Panc1 (cell line): Measurements from ENCODE around the gene SLX9. TPM values are rescaled to one million over a fixed set of nuclear protein-coding genes. Genes with fewer than 3 reads are reported as not detected.

Experiments
- ATAC-seq: fragments of 200-7000 bp; cut with Tn5 transposase; 2 replicates; pipeline ENCODE4 v1.9.1; 2020; ENCODE audit warnings: mild to moderate bottlenecking, moderate library complexity
- BruUV-seq: library from RNA; stranded (reverse); fragments of 400-500 nt; replicated peaks from 2 replicates; lab custom pipeline; 2021; lab: Mats Ljungman, UMichigan
- CTCF ChIA-PET: fragments of 300-600 bp; sonication (Branson Sonifier 250); formaldehyde crosslinking; loops from one replicate; lab custom pipeline; 2022; ENCODE audit warnings: antibody characterized with exemption; lab: Charles Lee
- POLR2A ChIA-PET: fragments of 300-600 bp; sonication (Branson Sonifier 250); formaldehyde crosslinking; loops from one replicate; lab custom pipeline; 2022; ENCODE audit warnings: antibody characterized with exemption; lab: Charles Lee
- DNase-seq: peaks from one replicate; pipeline ENCODE4 v3.0.0-alpha.2; 2010; ENCODE audit warnings: low read depth, low spot score
- H3K27ac ChIP-seq: 2 replicates; pipeline ENCODE4 v1.5.1; 2011; ENCODE audit warnings: mild to moderate bottlenecking, low read length, inconsistent platforms
- H3K27me3 ChIP-seq: fragments of 200-500 bp; sonication (Bioruptor generic); 2 replicates; pipeline ENCODE4 v1.6.0; 2014; ENCODE audit warnings: low read length, inconsistent platforms; ENCODE audit not compliant: control insufficient read depth, insufficient read depth
- H3K36me3 ChIP-seq: fragments of 200-500 bp; sonication (Bioruptor generic); 2 replicates; pipeline ENCODE4 v1.5.1; 2014; ENCODE audit warnings: inconsistent platforms, mild to moderate bottlenecking, low read length, moderate library complexity; ENCODE audit not compliant: control insufficient read depth, insufficient read depth
- H3K4me1 ChIP-seq: 2 replicates; pipeline ENCODE4 v1.5.1; 2011; ENCODE audit warnings: inconsistent platforms, mild to moderate bottlenecking, low read length, moderate library complexity; ENCODE audit not compliant: control insufficient read depth, insufficient read depth
- H3K4me3 ChIP-seq, 2 experiments: 2 replicates each; pipeline ENCODE4 v1.5.1; 2011 to 2012; ENCODE audit warnings: low read depth in 2 of 2, low read length in 2 of 2, mild to moderate bottlenecking in 2 of 2, inconsistent platforms in 1 of 2, moderate library complexity in 1 of 2
- H3K9me3 ChIP-seq: fragments of 200-500 bp; sonication (Bioruptor generic); 2 replicates; pipeline ENCODE4 v1.5.1; 2014; ENCODE audit warnings: low read depth, mild to moderate bottlenecking, inconsistent platforms, low read length, moderate library complexity; ENCODE audit not compliant: control insufficient read depth, insufficient read depth
- POLR2AphosphoS5 ChIP-seq: IDR thresholded peaks from 2 replicates; pipeline ENCODE4 v1.6.1; 2012; ENCODE audit warnings: mild to moderate bottlenecking, low read depth, low read length, moderate library complexity
- SIN3A ChIP-seq: IDR thresholded peaks from 2 replicates; pipeline ENCODE4 v1.6.1; 2012; ENCODE audit warnings: low read depth, mild to moderate bottlenecking, low read length, moderate library complexity, borderline replicate concordance; ENCODE audit not compliant: insufficient read depth
- TCF7L2 ChIP-seq: IDR thresholded peaks from 2 replicates; pipeline ENCODE4 v1.6.1; 2011; ENCODE audit warnings: mild to moderate bottlenecking, low read depth, low read length, inconsistent platforms
- in situ Hi-C: cut with HindIII; loops from 2 replicates; pipeline ENCODE4 v1.10.0; 2016; ENCODE audit warnings: low sequenced_read_pairs, low pct_unique_long_range_greater_than_20kb
- intact Hi-C: fragments of 100-400 bp; cut with micrococcal nuclease; formaldehyde crosslinking; loops from one replicate; pipeline ENCODE4 v1.10.0; 2022; ENCODE audit not compliant: unreplicated experiment
- total RNA-seq: library from RNA; stranded (reverse); gene quantifications from one replicate; pipeline ENCODE4 v1.2.1, GENCODE V29; 2021; ENCODE audit not compliant: unreplicated experiment
- TF ChIP-seq, protein P1 (sequence below), 2 experiments: IDR thresholded peaks; 2 replicates each; pipeline ENCODE4 v1.6.1; 2011 to 2012; ENCODE audit warnings: low read depth in 2 of 2, control low read depth in 1 of 2, low read length in 1 of 2, mild to moderate bottlenecking in 1 of 2, moderate library complexity in 1 of 2; ENCODE audit not compliant: insufficient read depth in 1 of 2
- TF ChIP-seq, protein P2 (sequence below): fragments of 450-650 bp; IDR thresholded peaks from 2 replicates; pipeline ENCODE4 v1.5.1; 2017; ENCODE audit warnings: mild to moderate bottlenecking

The SLX9 gene
- total RNA-seq, 1 experiment from 2014 or later, result 50.9 TPM

DNA sequence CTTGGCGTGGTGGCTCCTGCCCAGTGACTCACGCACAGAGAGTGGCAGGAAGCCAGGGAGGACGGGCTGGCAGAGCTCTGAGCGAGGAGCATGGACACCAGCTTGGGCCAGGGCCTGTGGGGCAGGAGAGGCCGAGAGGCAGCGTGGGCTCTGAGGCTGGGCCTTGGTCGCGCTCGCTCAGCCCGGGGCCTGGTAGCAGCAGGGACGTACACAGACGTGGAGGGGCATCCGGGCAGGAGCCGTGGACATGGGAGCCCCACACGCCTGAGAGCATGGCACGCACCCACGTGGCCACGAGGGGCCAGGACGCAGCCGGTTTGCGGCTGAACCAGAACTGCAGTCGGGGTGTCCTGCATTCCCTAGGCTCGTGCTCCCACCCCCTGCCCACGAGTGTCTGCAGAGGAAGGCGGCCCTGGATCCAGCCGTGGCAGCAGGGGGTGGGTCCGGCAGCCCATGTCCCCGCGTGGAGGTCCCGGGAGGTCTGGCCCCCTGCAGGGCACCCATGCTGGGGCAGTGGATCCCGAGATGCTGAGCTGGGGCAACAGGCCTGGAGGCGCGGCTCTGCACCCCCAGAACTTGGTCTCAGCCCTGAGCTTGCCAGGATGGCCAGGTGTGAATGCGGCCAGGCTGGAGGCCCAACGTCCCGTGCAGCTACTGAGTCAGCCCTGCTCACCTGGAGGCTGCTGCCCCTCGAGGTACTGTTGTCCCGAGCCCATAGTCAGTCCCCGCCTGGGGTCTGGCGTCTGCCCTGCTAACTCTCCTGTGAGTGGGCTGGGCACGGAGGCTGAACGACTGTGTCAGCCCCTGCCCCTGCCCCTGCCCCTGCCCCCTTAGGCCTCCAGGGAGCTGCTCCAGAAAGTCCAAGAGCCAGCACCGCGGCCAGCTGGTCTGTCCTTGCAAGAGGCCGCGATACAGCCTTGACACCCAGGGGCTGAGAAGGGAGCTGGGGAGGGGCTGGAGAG is 61.6 kb downstream of the SLX9 start:
- no TSS peak for BruUV-seq
- ATAC-seq (peak; percentile 73), DNase-seq (peak; percentile 8)
- no peaks in the 10 kb centered on the region for H3K9me3 ChIP-seq
- no peaks in the 10 kb centered on the region; the same call in 1 of the 2 replicates for H3K4me1 ChIP-seq
- no peak overlapping the region for H3K27ac ChIP-seq
- H3K36me3 ChIP-seq, result no peaks in the 10 kb centered on the region
- ChIA-PET POLR2A (interaction anchor here (0.5 kb wide), 1 partner anchor 210 kb away, joined by 4 read pairs; no protein-coding TSS in a partner anchor), CTCF (no interaction called here)
- in situ Hi-C loops, result no loop called here
- no peak overlapping the region for H3K4me3 ChIP-seq
- TF ChIP-seq, protein P1, sequence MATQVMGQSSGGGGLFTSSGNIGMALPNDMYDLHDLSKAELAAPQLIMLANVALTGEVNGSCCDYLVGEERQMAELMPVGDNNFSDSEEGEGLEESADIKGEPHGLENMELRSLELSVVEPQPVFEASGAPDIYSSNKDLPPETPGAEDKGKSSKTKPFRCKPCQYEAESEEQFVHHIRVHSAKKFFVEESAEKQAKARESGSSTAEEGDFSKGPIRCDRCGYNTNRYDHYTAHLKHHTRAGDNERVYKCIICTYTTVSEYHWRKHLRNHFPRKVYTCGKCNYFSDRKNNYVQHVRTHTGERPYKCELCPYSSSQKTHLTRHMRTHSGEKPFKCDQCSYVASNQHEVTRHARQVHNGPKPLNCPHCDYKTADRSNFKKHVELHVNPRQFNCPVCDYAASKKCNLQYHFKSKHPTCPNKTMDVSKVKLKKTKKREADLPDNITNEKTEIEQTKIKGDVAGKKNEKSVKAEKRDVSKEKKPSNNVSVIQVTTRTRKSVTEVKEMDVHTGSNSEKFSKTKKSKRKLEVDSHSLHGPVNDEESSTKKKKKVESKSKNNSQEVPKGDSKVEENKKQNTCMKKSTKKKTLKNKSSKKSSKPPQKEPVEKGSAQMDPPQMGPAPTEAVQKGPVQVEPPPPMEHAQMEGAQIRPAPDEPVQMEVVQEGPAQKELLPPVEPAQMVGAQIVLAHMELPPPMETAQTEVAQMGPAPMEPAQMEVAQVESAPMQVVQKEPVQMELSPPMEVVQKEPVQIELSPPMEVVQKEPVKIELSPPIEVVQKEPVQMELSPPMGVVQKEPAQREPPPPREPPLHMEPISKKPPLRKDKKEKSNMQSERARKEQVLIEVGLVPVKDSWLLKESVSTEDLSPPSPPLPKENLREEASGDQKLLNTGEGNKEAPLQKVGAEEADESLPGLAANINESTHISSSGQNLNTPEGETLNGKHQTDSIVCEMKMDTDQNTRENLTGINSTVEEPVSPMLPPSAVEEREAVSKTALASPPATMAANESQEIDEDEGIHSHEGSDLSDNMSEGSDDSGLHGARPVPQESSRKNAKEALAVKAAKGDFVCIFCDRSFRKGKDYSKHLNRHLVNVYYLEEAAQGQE (IDR thresholded peaks at IDR 0.05; ENCODE audit: insufficient read depth in 1 of 2, low read depth in 2 of 2, low read length in 1 of 2), result no peak
- no peak for TF ChIP-seq SIN3A
- no peak for TF ChIP-seq POLR2AphosphoS5
- TF ChIP-seq TCF7L2, result no peak
- TF ChIP-seq, protein P2, sequence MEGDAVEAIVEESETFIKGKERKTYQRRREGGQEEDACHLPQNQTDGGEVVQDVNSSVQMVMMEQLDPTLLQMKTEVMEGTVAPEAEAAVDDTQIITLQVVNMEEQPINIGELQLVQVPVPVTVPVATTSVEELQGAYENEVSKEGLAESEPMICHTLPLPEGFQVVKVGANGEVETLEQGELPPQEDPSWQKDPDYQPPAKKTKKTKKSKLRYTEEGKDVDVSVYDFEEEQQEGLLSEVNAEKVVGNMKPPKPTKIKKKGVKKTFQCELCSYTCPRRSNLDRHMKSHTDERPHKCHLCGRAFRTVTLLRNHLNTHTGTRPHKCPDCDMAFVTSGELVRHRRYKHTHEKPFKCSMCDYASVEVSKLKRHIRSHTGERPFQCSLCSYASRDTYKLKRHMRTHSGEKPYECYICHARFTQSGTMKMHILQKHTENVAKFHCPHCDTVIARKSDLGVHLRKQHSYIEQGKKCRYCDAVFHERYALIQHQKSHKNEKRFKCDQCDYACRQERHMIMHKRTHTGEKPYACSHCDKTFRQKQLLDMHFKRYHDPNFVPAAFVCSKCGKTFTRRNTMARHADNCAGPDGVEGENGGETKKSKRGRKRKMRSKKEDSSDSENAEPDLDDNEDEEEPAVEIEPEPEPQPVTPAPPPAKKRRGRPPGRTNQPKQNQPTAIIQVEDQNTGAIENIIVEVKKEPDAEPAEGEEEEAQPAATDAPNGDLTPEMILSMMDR, result no peak
- intact Hi-C loops, result no loop called here
- H3K27me3 ChIP-seq, result no peaks in the 10 kb centered on the region

DNA sequence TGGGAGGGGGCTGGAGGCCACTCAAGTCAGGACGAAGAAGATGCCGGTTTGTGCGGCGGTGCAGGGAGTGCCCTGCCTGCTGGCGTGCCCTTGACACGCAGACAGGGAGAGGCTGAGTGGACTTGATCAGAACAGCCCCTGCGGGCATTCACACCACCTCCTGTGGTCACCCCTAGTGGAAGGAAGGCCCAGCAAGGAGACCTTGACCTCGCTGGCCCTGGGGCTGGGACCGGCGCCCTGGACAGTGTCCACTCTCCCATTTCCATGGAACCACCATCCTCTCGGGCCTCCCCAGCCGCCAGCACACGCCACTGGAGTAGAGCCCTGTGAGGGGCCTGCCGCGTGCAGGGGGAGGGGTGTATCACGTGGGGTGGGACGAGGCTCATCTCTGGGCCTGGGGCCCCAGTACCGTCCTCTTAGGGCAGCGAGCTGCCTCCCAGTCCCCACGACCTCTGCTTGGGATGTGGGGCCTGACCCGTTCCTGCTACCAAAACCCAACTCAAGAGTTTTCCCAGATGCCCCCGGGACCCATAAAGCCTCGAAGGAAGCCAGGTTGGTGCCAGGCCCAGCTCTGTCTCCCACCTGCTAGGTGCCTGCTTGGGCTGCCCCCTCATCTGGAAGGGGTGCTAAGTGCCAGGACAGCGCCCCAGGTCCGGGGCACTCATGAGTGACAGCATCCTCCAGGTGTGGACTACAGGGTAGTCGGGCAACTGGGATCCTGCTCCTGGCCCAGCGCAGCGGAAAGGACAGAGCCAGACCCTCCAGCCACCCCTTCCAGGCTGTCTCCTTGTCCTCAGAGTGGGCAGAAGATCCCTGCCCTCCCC is 62.8 kb downstream of the SLX9 start:
- Histone ChIP-seq H3K4me1 (no peaks in the 10 kb centered on the region; the same call in 1 of the 2 replicates), H3K27me3 (no peaks in the 10 kb centered on the region), H3K9me3 (no peaks in the 10 kb centered on the region), H3K36me3 (no peaks in the 10 kb centered on the region), H3K4me3 (no peak overlapping the region), H3K27ac (no peak overlapping the region)
- ChIA-PET CTCF (no interaction called here), POLR2A (no interaction called here)
- no peak for TF ChIP-seq TCF7L2
- TF ChIP-seq, protein P2, result no peak
- TF ChIP-seq SIN3A, result no peak
- TF ChIP-seq, protein P1 (IDR thresholded peaks at IDR 0.05; ENCODE audit: insufficient read depth in 1 of 2, low read depth in 2 of 2, low read length in 1 of 2), result no peak
- no peak for TF ChIP-seq POLR2AphosphoS5
- DNase-seq, result no peak
- in situ Hi-C loops (no loop called here), intact Hi-C loops (no loop called here)
- no peak for ATAC-seq
- BruUV-seq, result no TSS peak
